Peyer's patch (tissue), 4 donors: ENCODE data around the gene CFAP70.
"Not testable (repeated sequence)": the region's sequence is repeated elsewhere in the genome, so short reads cannot be mapped to it uniquely, and the experiment has no call there.

Experiments
- POLR2A ChIP-seq, 2 donors: fragments of 450-650 bp; IDR thresholded peaks; one replicate each; pipeline ENCODE4 v1.5.1; 2017; ENCODE audit warnings: antibody characterized with exemption in 2 of 2, mild to moderate bottlenecking in 2 of 2, moderate library complexity in 2 of 2
- TF ChIP-seq, protein P1 (sequence below), 6 experiments: fragments of 450-650 bp in 4 of 6; fragments of 200-600 bp in 2 of 6; sonication (generic) in 1 of 6; IDR thresholded peaks; one replicate each; pipeline ENCODE4 v1.5.1; 2017 to 2019; ENCODE audit warnings: antibody characterized with exemption in 6 of 6, mild to moderate bottlenecking in 3 of 6, moderate library complexity in 1 of 6

DNA sequence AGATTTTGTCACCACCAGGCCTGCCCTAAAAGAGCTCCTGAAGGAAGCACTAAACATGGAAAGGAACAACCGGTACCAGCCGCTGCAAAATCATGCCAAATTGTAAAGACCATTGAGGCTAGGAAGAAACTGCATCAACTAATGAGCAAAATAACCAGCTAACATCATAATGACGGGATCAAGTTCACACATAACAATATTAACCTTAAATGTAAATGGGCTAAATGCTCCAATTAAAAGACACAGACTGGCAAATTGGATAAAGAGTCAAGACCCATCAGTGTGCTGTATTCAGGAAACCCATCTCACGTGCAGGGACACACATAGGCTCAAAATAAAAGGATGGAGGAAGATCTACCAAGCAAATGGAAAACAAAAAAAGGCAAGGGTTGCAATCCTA lies 33.4 kb downstream of the CFAP70 start:
- TF ChIP-seq, protein P1, sequence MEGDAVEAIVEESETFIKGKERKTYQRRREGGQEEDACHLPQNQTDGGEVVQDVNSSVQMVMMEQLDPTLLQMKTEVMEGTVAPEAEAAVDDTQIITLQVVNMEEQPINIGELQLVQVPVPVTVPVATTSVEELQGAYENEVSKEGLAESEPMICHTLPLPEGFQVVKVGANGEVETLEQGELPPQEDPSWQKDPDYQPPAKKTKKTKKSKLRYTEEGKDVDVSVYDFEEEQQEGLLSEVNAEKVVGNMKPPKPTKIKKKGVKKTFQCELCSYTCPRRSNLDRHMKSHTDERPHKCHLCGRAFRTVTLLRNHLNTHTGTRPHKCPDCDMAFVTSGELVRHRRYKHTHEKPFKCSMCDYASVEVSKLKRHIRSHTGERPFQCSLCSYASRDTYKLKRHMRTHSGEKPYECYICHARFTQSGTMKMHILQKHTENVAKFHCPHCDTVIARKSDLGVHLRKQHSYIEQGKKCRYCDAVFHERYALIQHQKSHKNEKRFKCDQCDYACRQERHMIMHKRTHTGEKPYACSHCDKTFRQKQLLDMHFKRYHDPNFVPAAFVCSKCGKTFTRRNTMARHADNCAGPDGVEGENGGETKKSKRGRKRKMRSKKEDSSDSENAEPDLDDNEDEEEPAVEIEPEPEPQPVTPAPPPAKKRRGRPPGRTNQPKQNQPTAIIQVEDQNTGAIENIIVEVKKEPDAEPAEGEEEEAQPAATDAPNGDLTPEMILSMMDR (IDR thresholded peaks at IDR 0.05) = not testable (repeated sequence)
- not testable (repeated sequence) for TF ChIP-seq POLR2A (IDR thresholded peaks at IDR 0.05)
